DMS 273 treated with DMSO at 0.1 percent for 48 hours (cell line): ENCODE measurements around the gene ANKRD65.

Experiments used
- DNase-seq: peaks from one replicate; lab custom pipeline; 2025; lab: John Stamatoyannopoulos, UW

The ANKRD65 gene

GRCh38 chr1:1441002-1441888 lies 20.2 kb upstream of the ANKRD65 start:
- no peak for DNase-seq

GRCh38 chr1:1440262-1441001 lies 19.4 kb upstream of the ANKRD65 start:
- no peak for DNase-seq

- no peak for DNase-seq
These were observed 18.6 kb upstream of the ANKRD65 start for GRCh38 chr1:1439546-1440261.

GRCh38 chr1:1438531-1439381 lies 17.7 kb upstream of the ANKRD65 start:
- no peak for DNase-seq

- DNase-seq = no peak
These were observed 16.9 kb upstream of the ANKRD65 start for GRCh38 chr1:1437904-1438376.

GRCh38 chr1:1437033-1437903 lies 16.2 kb upstream of the ANKRD65 start:
- no peak for DNase-seq

- no peak for DNase-seq
These were observed 15.6 kb upstream of the ANKRD65 start for GRCh38 chr1:1436630-1437032.

- DNase-seq = no peak
These were observed 15.0 kb upstream of the ANKRD65 start for GRCh38 chr1:1435911-1436629.

GRCh38 chr1:1435106-1435903 lies 14.2 kb upstream of the ANKRD65 start, which contains the start of gene VWA1:
VWA1 (plus strand) TSS chr1:1435690; CDS start chr1:1435749, 59 bp downstream.
- DNase-seq = no peak

GRCh38 chr1:1434824-1435105 lies 13.7 kb upstream of the ANKRD65 start:
- DNase-seq = no peak

GRCh38 chr1:1434131-1434823 lies 13.2 kb upstream of the ANKRD65 start:
- DNase-seq = peak; percentile 54

- no peak for DNase-seq
These were observed 12.7 kb upstream of the ANKRD65 start for GRCh38 chr1:1433804-1434130.

- peak; percentile 78 for DNase-seq
These were observed 12.1 kb upstream of the ANKRD65 start for GRCh38 chr1:1432951-1433803.

GRCh38 chr1:1432274-1432950 lies 11.3 kb upstream of the ANKRD65 start:
- DNase-seq = peak; percentile 82

- DNase-seq = no peak
These were observed 10.8 kb upstream of the ANKRD65 start for GRCh38 chr1:1431845-1432273.

GRCh38 chr1:1430992-1431844 lies 10.1 kb upstream of the ANKRD65 start:
- DNase-seq = no peak
